ENCODE results near the gene FOXO3.

The FOXO3 gene

GRCh38 chr6:108616973-108617372 is 56.3 kb downstream of the FOXO3 start:
- Histone ChIP-seq H3K4me3 (ENCODE audit: low read length in 2 of 2) (no peak overlapping the region), H3K9ac (ENCODE audit: low read length in 2 of 2) (no peak overlapping the region), H3K9me3 (ENCODE audit: control insufficient read depth in 2 of 2, low read length in 2 of 2) (no peaks in the 10 kb centered on the region), H3K36me3 (ENCODE audit: control insufficient read depth in 2 of 2, insufficient read depth in 2 of 2, low read length in 2 of 2) (no peaks in the 10 kb centered on the region), H3K27ac (ENCODE audit: low read length) (no peak overlapping the region), H3K4me1 (ENCODE audit: control insufficient read depth, insufficient read depth, low read length) (peaks cover 13% of the 10 kb centered on the region), H3K27me3 (ENCODE audit: control insufficient read depth in 1 of 2, insufficient read depth in 2 of 2, low read length in 2 of 2) (no peaks in the 10 kb centered on the region)

DNA sequence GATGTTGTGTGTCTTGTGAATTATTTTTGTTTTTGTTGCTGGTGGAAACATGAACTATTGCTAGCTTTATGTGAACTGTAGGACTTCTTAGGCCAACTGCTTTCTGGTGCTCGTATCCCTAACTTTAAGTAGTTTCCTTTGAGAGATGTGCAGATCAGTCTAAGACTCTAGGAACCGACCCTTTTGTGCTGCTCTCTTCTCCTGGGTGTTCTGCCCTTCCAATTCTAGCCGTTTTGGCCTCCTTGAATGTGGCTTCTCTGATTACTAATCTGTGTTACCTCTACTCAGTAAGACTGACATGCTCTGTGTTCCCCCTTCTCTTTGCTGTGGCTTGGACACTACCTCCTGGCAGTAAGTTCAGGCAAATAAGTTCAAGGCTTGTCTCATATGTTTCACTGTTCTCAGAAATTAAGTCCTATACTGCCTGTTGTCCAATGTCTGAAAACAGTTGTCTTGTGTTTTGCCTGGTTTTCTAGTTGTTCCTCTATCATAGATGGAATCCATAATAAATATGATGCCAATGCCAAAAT is 58.0 kb downstream of the FOXO3 start:
- no peak overlapping the region for H3K27ac ChIP-seq (ENCODE audit: low read length)
- H3K9ac ChIP-seq (ENCODE audit: low read length in 2 of 2): no peak overlapping the region
- H3K36me3 ChIP-seq (ENCODE audit: control insufficient read depth in 2 of 2, insufficient read depth in 2 of 2, low read length in 2 of 2): no peaks in the 10 kb centered on the region

GRCh38 chr6:108619431-108620197 is 58.9 kb downstream of the FOXO3 start:
- Histone ChIP-seq H3K27ac (ENCODE audit: low read length) (no peak overlapping the region), H3K27me3 (ENCODE audit: control insufficient read depth in 1 of 2, insufficient read depth in 2 of 2, low read length in 2 of 2) (no peaks in the 10 kb centered on the region), H3K4me1 (ENCODE audit: control insufficient read depth, insufficient read depth, low read length) (peaks cover 18% of the 10 kb centered on the region), H3K9ac (ENCODE audit: low read length in 2 of 2) (no peak overlapping the region), H3K4me3 (ENCODE audit: low read length in 2 of 2) (no peak overlapping the region), H3K9me3 (ENCODE audit: control insufficient read depth in 2 of 2, low read length in 2 of 2) (no peaks in the 10 kb centered on the region), H3K36me3 (ENCODE audit: control insufficient read depth in 2 of 2, insufficient read depth in 2 of 2, low read length in 2 of 2) (no peaks in the 10 kb centered on the region)

More for the DNA sequence above, 58.0 kb downstream of the FOXO3 start:
- Histone ChIP-seq H3K9me3 (ENCODE audit: control insufficient read depth in 2 of 2, low read length in 2 of 2) (no peaks in the 10 kb centered on the region), H3K4me1 (ENCODE audit: control insufficient read depth, insufficient read depth, low read length) (peaks cover 18% of the 10 kb centered on the region), H3K27me3 (ENCODE audit: control insufficient read depth in 1 of 2, insufficient read depth in 2 of 2, low read length in 2 of 2) (no peaks in the 10 kb centered on the region), H3K4me3 (ENCODE audit: low read length in 2 of 2) (no peak overlapping the region)

DNA sequence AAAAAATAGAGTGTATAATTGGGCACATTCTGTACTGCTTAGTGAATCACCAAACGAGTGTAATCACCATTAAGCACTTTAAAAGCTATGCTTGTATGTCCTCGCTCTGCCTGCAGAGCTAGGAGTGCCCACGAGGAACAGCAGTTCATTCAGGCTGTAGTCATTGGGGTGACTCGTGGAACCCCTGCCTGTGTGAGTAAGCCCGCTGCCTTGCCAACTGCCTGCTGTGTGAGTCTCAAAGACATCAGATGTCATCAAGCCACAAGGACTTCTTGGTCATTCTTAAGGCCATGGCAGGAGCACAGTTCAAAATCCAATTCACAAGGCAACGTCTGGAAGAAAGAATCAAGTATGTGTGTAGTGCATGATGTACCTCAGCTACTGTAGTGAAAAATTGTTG is 60.4 kb downstream of the FOXO3 start:
- Histone ChIP-seq H3K27ac (ENCODE audit: low read length) (no peak overlapping the region), H3K4me3 (ENCODE audit: low read length in 2 of 2) (no peak overlapping the region), H3K4me1 (ENCODE audit: control insufficient read depth, insufficient read depth, low read length) (peaks cover 18% of the 10 kb centered on the region), H3K9ac (ENCODE audit: low read length in 2 of 2) (no peak overlapping the region), H3K36me3 (ENCODE audit: control insufficient read depth in 2 of 2, insufficient read depth in 2 of 2, low read length in 2 of 2) (no peaks in the 10 kb centered on the region), H3K9me3 (ENCODE audit: control insufficient read depth in 2 of 2, low read length in 2 of 2) (no peaks in the 10 kb centered on the region), H3K27me3 (ENCODE audit: control insufficient read depth in 1 of 2, insufficient read depth in 2 of 2, low read length in 2 of 2) (no peaks in the 10 kb centered on the region)

DNA sequence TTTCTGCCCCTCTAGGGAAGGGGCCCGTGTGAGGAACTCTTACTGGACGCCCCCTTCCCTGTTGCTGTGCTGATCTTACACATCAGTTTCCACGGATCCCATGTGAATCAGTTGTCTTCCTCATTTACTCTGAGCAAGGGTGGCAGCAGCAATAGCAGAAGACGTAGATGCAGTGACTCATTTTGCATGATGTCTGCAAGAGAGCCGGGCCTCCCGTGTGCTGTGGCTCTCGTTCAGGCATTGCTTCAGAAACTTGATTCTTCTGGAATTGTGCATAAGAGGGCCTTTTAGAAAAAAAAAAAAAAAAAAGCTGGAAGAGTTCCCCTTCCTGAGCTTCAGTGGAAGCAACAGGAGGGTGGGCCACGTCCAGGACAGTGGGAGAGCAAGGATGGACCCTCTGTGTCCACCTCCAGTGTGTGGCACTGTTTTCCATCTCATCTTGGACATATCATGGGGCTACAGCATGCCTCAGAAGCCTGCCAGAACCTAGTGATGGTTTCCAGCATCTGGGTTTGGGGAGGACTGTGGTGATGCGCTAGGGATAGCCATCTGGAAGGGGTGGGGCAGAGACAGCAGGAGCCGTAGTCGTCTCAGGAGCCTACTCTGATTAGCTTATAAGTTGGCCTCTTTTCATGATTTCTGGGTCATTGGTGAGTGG is 62.1 kb downstream of the FOXO3 start:
- no peak overlapping the region for H3K9ac ChIP-seq (ENCODE audit: low read length in 2 of 2)
- H3K4me3 ChIP-seq (ENCODE audit: low read length in 2 of 2): no peak overlapping the region
- no peaks in the 10 kb centered on the region for H3K36me3 ChIP-seq (ENCODE audit: control insufficient read depth in 2 of 2, insufficient read depth in 2 of 2, low read length in 2 of 2)
- peaks cover 15% of the 10 kb centered on the region for H3K4me1 ChIP-seq (ENCODE audit: control insufficient read depth, insufficient read depth, low read length)
- H3K9me3 ChIP-seq (ENCODE audit: control insufficient read depth in 2 of 2, low read length in 2 of 2): no peaks in the 10 kb centered on the region
- H3K27ac ChIP-seq (ENCODE audit: low read length): no peak overlapping the region
- H3K27me3 ChIP-seq (ENCODE audit: control insufficient read depth in 1 of 2, insufficient read depth in 2 of 2, low read length in 2 of 2): no peaks in the 10 kb centered on the region

- no peak overlapping the region for H3K9ac ChIP-seq (ENCODE audit: low read length in 2 of 2)
- H3K9me3 ChIP-seq (ENCODE audit: control insufficient read depth in 2 of 2, low read length in 2 of 2): no peaks in the 10 kb centered on the region
- no peak overlapping the region for H3K4me3 ChIP-seq (ENCODE audit: low read length in 2 of 2)
- peaks cover 6% of the 10 kb centered on the region for H3K4me1 ChIP-seq (ENCODE audit: control insufficient read depth, insufficient read depth, low read length)
- H3K36me3 ChIP-seq (ENCODE audit: control insufficient read depth in 2 of 2, insufficient read depth in 2 of 2, low read length in 2 of 2): no peaks in the 10 kb centered on the region
- H3K27ac ChIP-seq (ENCODE audit: low read length): no peak overlapping the region
- no peaks in the 10 kb centered on the region for H3K27me3 ChIP-seq (ENCODE audit: control insufficient read depth in 1 of 2, insufficient read depth in 2 of 2, low read length in 2 of 2)
These were observed 63.3 kb downstream of the FOXO3 start for GRCh38 chr6:108623995-108624394.

- Histone ChIP-seq H3K4me1 (ENCODE audit: control insufficient read depth, insufficient read depth, low read length) (peaks cover 6% of the 10 kb centered on the region), H3K27me3 (ENCODE audit: control insufficient read depth in 1 of 2, insufficient read depth in 2 of 2, low read length in 2 of 2) (no peaks in the 10 kb centered on the region), H3K9me3 (ENCODE audit: control insufficient read depth in 2 of 2, low read length in 2 of 2) (no peaks in the 10 kb centered on the region), H3K4me3 (ENCODE audit: low read length in 2 of 2) (no peak overlapping the region), H3K27ac (ENCODE audit: low read length) (no peak overlapping the region), H3K9ac (ENCODE audit: low read length in 2 of 2) (no peak overlapping the region), H3K36me3 (ENCODE audit: control insufficient read depth in 2 of 2, insufficient read depth in 2 of 2, low read length in 2 of 2) (no peaks in the 10 kb centered on the region)
These were observed 64.9 kb downstream of the FOXO3 start for GRCh38 chr6:108625581-108625980.

DNA sequence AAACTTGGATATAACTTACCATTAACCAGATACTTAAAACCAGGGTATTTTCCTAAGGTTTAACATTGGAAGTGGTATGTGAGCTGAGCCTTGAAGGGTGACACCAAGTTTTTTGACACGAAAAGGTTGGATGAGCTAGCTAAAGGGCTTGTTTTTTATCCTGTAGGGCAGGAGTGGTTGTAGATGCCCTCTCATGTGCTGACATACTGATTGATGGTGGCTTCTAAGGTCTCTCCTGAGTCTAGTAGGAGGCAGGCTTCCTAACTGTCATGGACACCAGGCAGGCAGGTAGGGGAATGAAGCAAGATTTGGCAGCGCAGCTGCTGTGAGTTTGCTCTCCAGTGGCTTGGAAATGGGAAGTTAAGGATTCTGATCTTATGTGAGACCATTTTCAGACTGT is 66.1 kb downstream of the FOXO3 start:
- Histone ChIP-seq H3K27ac (ENCODE audit: low read length) (no peak overlapping the region), H3K4me1 (ENCODE audit: control insufficient read depth, insufficient read depth, low read length) (peaks cover 8% of the 10 kb centered on the region)

DNA sequence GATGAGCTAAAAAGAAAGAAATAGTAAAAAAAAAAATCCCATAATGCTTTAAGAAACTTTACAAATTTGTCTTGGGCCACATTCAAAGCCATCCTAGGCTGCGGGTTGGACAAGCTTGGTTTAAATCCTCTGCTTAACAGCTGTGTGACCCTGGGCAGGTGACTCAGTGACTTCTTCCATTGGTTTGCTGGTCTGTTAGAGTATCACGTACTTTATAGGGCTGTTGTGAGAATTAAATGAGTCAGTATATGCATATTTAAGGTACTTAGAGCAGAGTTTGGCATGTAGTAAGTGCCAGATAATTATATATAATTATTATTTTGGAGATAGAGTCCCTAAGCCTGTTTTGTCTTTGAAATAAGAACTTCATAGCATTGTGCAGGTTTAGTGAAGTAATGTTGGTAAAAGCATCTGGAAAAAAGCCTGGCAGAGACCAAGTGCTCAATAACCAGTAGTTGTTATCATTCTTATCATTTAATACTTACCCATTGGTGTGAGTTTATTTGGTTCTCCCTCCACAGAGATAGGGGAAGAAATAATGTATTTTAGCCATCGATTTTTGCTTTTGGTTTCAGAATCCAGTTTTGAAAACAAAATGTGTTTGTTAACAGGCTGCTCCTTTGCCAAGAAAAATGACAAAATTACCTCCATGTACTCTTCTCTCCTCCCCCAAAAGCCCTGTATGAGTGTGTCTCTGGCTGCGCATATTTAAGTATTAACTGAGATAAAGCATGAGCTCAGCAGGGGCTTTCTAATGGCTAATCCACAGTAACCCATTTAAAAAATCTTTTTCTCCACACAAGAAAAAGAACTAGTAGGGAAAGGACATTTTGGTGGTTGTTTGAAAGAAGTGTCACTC is 67.2 kb downstream of the FOXO3 start:
- H3K27me3 ChIP-seq (ENCODE audit: control insufficient read depth in 1 of 2, insufficient read depth in 2 of 2, low read length in 2 of 2): no peaks in the 10 kb centered on the region
- H3K36me3 ChIP-seq (ENCODE audit: control insufficient read depth in 2 of 2, insufficient read depth in 2 of 2, low read length in 2 of 2): no peaks in the 10 kb centered on the region
- no peak overlapping the region for H3K27ac ChIP-seq (ENCODE audit: low read length)
- peaks cover 12% of the 10 kb centered on the region for H3K4me1 ChIP-seq (ENCODE audit: control insufficient read depth, insufficient read depth, low read length)
- H3K4me3 ChIP-seq (ENCODE audit: low read length in 2 of 2): no peak overlapping the region
- no peak overlapping the region for H3K9ac ChIP-seq (ENCODE audit: low read length in 2 of 2)
- H3K9me3 ChIP-seq (ENCODE audit: control insufficient read depth in 2 of 2, low read length in 2 of 2): no peaks in the 10 kb centered on the region

More for the DNA sequence above, 66.1 kb downstream of the FOXO3 start:
- no peak overlapping the region for H3K4me3 ChIP-seq (ENCODE audit: low read length in 2 of 2)
- no peaks in the 10 kb centered on the region for H3K27me3 ChIP-seq (ENCODE audit: control insufficient read depth in 1 of 2, insufficient read depth in 2 of 2, low read length in 2 of 2)
- no peaks in the 10 kb centered on the region for H3K36me3 ChIP-seq (ENCODE audit: control insufficient read depth in 2 of 2, insufficient read depth in 2 of 2, low read length in 2 of 2)
- H3K9ac ChIP-seq (ENCODE audit: low read length in 2 of 2): no peak overlapping the region
- H3K9me3 ChIP-seq (ENCODE audit: control insufficient read depth in 2 of 2, low read length in 2 of 2): no peaks in the 10 kb centered on the region

DNA sequence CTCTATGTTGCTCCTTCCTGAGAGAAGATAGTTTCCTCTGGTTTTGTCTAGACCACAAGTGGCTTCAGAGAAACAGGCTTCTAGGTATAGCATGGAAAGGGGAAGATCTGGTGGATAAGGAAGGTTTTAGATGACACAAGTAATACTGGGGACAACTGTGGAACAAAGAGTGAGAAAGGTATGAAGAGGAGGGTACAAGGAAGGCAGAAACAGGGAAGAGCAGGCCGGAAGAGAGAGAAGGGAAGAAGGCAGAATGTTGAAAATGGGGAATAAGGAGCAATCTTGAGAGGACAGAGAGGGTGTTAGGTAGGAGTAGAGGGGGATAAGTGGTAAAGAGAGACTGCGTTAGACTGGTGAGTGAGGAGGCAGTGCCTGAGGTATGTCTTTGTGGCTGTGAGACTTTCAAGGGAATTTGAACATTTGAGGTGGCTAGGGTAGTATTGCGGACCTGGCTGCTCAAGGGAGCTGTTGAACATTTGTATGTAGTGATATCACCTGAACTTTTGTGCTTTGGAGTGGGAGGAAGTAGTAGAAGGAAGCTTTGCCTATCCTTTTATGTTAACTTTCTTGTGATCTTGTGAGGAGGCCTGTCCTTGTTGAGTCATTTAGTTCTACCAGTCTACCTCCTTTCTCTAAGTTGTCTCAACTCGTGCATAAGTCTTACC is 69.5 kb downstream of the FOXO3 start:
- Histone ChIP-seq H3K4me1 (ENCODE audit: control insufficient read depth, insufficient read depth, low read length) (peaks cover 8% of the 10 kb centered on the region), H3K27me3 (ENCODE audit: control insufficient read depth in 1 of 2, insufficient read depth in 2 of 2, low read length in 2 of 2) (no peaks in the 10 kb centered on the region), H3K4me3 (ENCODE audit: low read length in 2 of 2) (no peak overlapping the region), H3K9ac (ENCODE audit: low read length in 2 of 2) (no peak overlapping the region), H3K9me3 (ENCODE audit: control insufficient read depth in 2 of 2, low read length in 2 of 2) (no peaks in the 10 kb centered on the region), H3K27ac (ENCODE audit: low read length) (no peak overlapping the region), H3K36me3 (ENCODE audit: control insufficient read depth in 2 of 2, insufficient read depth in 2 of 2, low read length in 2 of 2) (no peaks in the 10 kb centered on the region)
